HG03565 (cell line): ENCODE data around the gene RXRG.

ENCODE experiments used
- ATAC-seq: cut with Tn5 transposase; IDR thresholded peaks from one replicate; pipeline ENCODE4 v1.9.1; 2021; ENCODE audit warnings: mild to moderate bottlenecking, moderate library complexity; ENCODE audit not compliant: unreplicated experiment

Gene RXRG

DNA sequence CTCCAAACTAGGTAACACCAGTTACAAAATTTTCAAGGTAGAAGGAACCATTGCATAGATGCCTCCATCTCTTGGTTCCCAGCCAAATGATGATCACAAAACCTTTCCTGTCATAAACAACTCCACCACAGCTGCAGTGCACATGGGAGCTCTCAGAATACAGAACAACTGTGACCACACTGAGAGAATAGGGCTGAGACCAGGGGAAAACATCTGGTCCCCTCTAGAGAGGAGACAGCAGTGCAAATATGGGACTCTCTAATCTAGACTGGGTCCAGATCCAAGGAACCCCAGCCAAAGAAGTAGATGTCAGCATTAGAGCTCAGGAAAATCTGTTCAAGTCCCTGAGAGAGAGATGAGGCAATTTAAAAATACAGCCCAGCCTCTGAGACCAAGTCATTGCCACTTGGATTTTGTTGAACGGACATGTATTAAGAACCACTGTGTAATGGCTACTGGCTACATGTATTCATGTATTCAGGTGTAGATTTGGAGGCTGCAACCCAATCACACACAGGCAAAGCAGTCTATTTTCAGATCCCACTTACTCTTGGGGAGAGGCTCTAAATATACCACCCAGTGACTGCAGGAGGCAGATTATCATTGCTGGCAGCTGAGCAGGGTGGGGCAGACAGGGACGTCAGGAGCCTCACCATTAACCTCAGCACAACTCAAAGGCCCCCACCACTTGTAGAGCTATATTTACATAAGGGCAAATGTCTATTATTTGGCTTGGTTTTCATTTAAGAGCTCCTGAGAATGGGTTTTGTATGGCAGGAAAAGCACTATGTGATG lies 7.6 kb upstream of the RXRG start:
- no peak for ATAC-seq

DNA sequence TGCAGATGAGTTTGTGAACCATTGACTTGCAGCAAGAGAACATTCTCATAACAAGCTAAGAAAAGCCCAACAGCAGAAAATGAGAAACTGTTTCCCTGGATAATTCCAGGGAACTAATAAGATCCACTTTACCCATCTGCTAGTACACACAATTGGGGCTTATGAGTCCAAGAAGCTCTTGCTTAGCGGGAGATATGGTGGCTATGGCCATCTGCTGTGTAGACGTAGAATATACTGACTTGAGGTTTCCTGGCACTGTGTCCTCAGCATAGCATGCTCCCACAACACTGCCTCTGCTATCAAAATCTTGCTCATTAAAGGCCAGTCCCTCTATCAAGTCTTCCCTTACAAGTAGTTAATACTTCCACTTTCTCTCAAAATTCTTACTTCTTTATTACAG lies 6.8 kb upstream of the RXRG start:
- ATAC-seq: no peak

DNA sequence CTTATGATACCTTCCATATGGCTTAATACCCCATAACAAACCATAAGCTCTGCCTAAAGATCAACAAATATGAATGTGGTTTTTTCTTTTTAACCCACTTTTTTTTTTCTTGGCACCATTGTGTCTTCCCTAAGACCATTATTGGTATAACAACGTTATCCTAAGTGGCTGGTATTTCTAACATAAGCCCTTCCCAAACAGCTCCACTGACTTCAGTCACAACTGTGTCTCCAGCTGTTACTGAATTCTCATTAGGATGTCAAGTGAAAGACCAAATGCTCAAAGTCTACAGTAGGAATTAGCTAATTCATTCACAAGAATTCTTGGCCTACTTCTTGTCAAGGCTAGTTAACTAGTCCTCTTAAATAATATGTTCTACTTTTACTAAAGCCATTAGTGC lies 4.2 kb upstream of the RXRG start:
- ATAC-seq: no peak

DNA sequence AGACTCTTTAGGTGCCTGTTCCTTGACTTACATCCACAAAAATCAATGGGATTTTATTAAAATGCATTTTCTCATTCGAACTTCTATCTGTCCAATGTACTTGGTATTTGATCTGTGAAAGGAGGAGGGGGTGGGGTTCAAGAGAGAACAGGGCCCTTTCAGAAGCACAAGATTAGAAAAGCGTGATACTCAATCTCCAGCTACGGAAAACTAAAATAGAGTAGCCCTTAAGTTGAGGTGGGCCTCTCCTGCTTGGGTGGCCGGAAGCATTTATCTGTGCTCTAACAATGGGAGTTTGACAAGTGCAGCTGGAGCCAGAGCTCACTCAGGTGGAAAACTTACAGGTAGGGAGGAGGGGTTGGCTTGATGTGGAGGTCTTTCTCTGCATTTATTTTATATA lies 462 bp upstream of the RXRG start:
- no peak for ATAC-seq

GRCh38 chr1:165443539-165444311 lies 1.2 kb downstream of the RXRG start:
- no peak for ATAC-seq

- no peak for ATAC-seq
Measured at GRCh38 chr1:165442653-165443052, 2.3 kb downstream of the RXRG start.

GRCh38 chr1:165442053-165442452 lies 2.9 kb downstream of the RXRG start:
- ATAC-seq: no peak

DNA sequence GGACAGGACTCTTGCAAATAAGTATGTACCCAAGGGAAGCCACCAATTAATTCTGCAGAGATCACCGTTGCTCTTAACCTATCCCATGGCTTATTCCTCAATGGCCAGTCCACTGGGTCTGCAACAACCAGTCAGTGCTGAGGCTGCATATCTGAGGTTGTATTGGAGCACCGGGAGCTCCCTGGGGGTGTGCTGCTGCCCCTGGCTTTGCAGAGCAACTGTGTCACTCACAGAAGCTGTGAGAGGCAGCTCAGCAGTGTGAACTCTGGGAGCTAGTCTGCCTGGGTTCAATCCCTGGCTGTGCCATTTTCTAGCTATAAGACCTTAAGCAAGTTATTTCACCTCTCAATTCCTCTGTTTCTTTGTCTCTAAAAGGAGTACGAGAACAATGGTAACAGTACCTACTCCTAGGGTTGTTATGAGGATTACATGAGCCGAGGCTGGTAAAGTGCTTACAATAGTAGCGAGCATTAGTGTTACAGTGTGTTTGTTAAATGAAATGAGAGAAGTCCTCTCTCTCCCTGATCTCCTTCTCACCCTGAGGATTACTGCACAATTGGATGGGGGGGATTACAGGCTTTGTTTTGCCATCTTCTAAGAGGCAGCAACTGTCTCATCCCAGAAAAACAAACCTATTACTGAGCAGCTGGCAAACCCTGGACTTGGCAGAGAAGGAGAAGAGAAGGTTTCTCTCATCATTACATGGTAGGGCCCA lies 3.6 kb downstream of the RXRG start:
- no peak for ATAC-seq

- no peak for ATAC-seq
Measured at GRCh38 chr1:165439330-165439729, 5.6 kb downstream of the RXRG start.

GRCh38 chr1:165436994-165437393 lies 7.9 kb downstream of the RXRG start:
- ATAC-seq: no peak

DNA sequence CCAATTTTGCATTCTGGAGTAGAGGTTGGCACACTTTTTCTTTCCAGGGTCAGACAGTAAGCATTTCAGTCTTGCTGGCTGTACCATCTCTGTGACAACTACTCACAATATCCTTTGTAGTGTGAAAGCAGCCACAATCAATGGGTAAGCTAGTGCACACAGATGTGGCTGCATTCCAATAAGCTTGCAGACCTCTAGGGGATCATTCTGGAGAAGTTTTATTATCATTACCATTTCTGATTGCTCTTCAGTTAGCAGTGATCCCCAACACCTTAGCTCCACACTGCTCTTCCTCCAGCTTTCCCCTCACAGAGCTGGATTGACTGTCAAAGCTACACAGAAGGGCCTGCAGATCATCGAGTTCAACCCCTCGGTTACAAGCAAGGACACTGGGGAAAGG lies 9.1 kb downstream of the RXRG start:
- ATAC-seq: no peak

- no peak for ATAC-seq
Measured at GRCh38 chr1:165434281-165434680, 10.6 kb downstream of the RXRG start.

DNA sequence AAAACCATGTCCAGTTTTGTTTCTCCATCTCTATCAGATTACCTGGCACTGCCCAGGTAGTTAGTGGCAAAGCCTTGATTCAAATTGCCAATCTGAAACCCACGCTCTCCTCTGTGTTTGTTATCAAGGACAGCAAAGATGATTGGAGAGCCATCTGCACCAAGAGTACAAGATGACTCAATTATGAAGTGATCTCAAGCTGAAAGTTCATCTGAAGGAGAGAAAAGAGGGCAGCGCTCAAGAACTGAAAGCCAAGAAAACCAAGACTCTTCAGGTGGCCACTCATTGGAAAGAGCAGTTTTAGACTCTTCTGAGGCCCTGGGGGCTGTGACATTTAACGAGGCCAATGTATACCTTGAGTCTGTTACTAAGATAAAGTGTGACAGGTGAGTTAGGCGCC lies 13.8 kb downstream of the RXRG start:
- peak; percentile 77 for ATAC-seq

DNA sequence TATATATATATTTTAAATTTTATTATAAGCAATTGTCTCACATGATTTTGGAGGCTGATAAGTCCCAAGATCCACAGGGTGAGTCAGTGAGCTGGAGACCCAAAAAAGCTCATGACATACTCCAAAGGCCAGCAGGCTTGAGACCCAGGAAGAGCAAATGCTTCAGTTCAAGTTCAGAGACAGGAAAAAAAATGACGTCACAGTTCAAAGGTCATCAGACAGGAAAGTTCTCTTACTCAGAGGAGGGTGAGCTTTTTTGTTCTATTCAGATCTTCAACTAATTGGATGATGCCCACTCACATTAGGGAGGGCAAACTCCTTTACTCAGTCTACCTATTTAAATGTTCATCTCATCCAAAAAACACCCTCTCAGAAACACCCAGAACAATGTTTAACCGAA lies 18.2 kb downstream of the RXRG start:
- no peak for ATAC-seq

GRCh38 chr1:165425621-165426020 lies 19.3 kb downstream of the RXRG start:
- no peak for ATAC-seq

DNA sequence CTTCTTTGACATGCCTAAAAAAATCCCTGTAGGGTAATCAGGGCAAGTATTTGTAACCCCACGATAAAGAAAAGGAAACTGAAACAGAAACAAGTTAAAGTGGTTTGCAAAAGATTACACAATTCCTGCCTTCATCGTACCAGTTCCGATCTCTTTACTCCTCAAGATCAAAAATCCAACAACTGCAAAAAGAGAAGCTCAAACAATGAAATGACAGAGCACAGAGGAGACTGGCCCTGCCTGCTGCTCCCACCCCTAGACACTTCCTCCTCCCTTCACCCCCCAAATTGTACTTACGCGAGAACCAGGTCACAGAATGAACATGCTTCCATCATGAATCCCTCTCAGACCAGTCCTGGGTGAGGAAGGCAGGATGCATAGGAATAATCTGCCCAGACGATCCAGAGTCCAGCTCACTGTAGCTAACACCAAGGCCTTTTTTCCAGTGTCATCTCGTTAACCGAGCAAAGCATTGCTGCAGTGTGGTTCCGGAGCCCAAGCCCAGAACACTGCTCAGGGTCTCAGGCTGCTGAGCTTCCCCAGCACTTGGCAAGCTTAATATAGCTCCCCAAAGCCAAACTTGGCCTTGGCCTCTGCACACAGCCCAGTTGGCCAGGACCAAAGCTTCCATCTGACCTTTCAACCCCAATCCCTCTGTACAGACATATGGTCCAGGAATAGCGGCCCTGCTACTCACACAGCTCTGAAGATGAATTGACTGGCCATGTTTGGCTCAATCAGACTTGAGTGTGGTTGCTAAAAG lies 20.3 kb downstream of the RXRG start:
- peak; percentile 65 for ATAC-seq

DNA sequence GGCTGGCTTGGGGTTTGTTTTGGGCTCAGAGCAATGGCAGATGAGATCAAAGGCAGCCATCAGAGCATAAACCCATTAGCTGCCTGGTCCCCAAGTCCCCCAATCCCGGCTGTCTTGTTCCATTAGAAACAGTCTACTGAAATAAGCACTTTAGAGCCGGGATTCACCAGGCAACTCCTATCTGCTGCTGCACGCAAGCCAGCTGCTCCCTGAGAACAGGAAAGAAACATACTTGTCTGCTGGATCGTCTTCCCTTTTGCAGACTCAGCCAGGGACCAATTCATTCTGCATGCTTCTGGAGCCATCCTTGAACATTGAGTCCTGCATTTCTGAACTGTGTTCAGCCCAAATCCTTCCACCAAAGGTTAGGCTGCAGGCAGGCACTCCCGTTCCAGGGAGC lies 21.8 kb downstream of the RXRG start:
- ATAC-seq: no peak

DNA sequence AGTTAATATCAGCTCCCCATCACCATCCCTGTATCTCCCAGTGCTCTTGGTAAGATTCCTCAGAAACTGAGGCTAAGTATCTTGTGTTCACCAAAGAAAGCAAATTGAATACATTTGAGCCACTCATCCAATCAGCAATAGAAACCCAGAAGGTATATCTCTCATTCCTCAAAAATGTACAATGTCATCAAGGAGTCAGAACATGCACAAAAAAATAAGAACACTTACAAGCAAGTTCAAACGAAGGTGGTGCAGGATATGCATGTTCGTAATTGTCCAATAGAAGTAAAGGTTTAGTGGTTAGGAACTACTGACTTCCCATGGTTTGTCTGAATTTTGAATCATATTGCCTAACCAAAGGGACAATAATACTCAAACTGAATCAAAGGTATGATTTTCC lies 24.3 kb downstream of the RXRG start:
- no peak for ATAC-seq

DNA sequence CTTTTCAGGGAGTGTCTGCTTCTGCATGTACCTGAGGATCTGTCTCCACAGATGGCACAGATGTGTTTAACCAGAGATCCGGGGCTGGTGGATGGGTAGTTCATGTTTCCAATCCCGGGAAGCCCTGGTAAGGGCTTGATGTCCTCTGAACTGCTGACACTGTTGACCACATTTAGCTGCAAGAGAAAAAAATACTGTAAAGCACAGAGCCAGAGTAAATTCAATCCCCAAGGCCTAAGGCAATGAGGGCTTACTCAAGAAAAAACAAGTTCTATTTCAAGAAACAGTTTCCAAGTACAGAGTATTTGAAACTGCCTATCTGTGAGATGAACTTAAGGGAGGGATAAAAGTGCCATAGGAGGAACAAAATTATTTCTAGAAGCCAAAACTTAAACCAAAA lies 25.1 kb downstream of the RXRG start:
- no peak for ATAC-seq

- ATAC-seq: no peak
Measured at GRCh38 chr1:165418195-165418594, 26.7 kb downstream of the RXRG start.

GRCh38 chr1:165416876-165417275 lies 28.1 kb downstream of the RXRG start:
- ATAC-seq: no peak
